GM19328 (cell line): ENCODE measurements around the gene SLC41A2.
A peak's percentile ranks its signal among the peaks of the same experiment; 100 is the strongest.

Experiments
- ATAC-seq: cut with Tn5 transposase; IDR thresholded peaks from one replicate; pipeline ENCODE4 v1.9.1; 2021; ENCODE audit warnings: mild to moderate bottlenecking, moderate library complexity; ENCODE audit not compliant: unreplicated experiment

Gene SLC41A2

GRCh38 chr12:104930388-104931326 lies 27.4 kb downstream of the SLC41A2 start:
- peak; percentile 78 for ATAC-seq

DNA sequence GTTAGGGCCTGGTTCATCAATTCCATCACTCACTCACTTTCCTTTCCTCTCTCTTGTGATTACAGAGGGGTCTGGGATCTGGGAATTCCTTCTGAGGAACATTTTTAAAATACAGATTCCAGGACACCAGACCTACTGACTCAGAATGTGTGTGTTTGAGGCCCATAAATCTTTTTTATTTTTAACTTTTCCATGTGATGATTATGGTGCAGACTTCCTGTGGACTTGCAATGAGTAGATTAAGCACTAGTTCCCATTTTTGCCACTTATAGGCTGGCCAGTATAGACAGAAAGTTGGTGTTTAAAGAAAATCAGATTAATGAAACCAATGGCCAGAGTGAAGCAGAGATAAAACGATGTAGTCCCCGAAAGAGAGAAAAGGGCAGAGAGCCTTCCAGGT lies 28.1 kb downstream of the SLC41A2 start:
- no peak for ATAC-seq

DNA sequence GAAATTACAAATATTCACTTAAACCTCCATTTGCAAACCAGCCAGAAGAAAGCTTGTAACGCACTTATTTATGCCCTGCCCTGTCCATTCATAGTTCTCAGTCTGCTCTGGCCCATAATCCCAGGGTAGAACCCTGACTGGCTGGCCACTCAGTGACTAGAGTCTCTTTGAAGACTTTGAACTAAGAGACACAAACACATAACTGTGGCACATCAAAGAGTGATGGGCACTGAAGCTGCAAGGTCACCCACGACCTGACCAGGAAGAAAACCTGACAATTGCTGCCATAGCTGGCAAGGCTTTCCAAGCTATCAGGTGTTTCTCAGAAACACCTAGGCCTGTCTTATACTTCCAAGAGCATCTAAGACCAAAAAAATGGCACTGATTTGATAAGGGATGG lies 28.7 kb downstream of the SLC41A2 start:
- ATAC-seq, result no peak

DNA sequence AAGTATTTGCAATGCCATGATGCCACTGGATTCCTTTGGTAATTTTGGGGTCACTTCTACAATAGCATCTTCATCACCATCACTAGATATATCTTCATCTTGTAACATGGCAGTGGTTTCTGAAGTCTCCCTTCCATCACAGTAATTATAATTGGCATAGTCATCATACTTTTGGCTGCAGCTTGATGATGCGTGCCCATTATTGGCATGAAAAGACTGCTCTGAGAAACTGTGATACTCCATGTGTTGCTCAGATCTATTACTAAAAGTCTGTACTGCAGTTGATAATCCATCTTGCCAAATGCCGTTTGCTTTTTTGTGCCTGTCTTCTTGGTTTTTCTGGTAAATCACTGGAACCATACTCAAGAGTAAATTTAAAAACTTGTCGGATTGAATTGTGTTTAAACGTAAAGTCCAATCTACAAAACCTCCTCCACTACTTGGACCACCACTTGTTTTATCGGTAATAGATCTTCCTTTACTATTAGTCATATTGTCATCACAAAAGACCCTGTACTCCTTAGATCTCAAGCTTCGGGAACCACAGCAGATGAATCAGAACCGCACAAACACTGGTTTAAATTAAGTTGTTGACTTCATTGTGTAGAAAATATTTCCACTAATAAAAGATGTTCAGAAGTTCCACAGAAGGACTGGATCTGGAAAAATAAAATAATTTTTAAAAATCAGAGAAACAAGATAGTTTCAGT lies 29.9 kb downstream of the SLC41A2 start:
- no peak for ATAC-seq

GRCh38 chr12:104925501-104925900 lies 32.6 kb downstream of the SLC41A2 start:
- ATAC-seq, result no peak

DNA sequence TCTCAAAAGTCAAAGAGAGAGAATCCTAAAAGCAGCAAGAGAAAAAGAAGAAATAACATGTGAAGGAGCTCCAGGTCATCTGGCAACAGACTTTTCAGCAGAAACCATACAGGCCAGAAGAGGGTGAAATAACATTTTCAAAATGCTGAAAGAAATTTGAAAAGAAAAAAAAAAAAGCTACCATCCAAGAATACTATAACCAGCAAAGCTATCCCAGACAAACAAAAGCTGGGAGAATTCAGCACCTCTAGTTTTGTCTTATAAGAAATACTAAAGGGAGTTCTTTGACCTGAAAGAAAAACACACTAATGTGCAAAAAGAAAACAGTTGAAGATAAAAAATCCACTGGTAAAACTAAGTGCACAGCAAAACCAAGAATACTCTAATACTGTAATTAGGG lies 36.8 kb downstream of the SLC41A2 start:
- no peak for ATAC-seq

GRCh38 chr12:104911942-104912341 lies 46.1 kb downstream of the SLC41A2 start:
- no peak for ATAC-seq

GRCh38 chr12:104910196-104910840 lies 47.8 kb downstream of the SLC41A2 start:
- ATAC-seq, result no peak

- ATAC-seq, result no peak
Observed at GRCh38 chr12:104909761-104910160, 48.3 kb downstream of the SLC41A2 start.
